ENCODE data around the gene UNC93B1. TPM values are rescaled to one million over a fixed set of nuclear protein-coding genes. Genes with fewer than 3 reads are reported as not detected.
A peak's percentile ranks its signal among the peaks of the same experiment; 100 is the strongest.

UNC93B1 gene
- total and polyA plus RNA-seq, 2 of the 13 experiments (the other 11 are each of a cell fraction or from before 2014, with no cell fraction given): 8.8 to 18.9 TPM

GRCh38 chr11:68003846-68004550 lies at the start of gene UNC93B1 (continued):
- no peak for TF ChIP-seq KIAA2018 (CRISPR knock-in tag; IDR thresholded peaks at IDR 0.05; ENCODE audit: borderline replicate concordance)
- no peak for TF ChIP-seq ZNF280D (CRISPR knock-in tag; IDR thresholded peaks at IDR 0.05)
- no peak; the same call in 1 of the 2 replicates for TF ChIP-seq MEIS2 (CRISPR knock-in tag; IDR thresholded peaks at IDR 0.05)
- TF ChIP-seq ZNF562 (CRISPR knock-in tag; IDR thresholded peaks at IDR 0.05; ENCODE audit: borderline replicate concordance): no peak
- TF ChIP-seq ZNF841 (CRISPR knock-in tag; IDR thresholded peaks at IDR 0.05; ENCODE audit: borderline replicate concordance): no peak
- TF ChIP-seq, protein P1, sequence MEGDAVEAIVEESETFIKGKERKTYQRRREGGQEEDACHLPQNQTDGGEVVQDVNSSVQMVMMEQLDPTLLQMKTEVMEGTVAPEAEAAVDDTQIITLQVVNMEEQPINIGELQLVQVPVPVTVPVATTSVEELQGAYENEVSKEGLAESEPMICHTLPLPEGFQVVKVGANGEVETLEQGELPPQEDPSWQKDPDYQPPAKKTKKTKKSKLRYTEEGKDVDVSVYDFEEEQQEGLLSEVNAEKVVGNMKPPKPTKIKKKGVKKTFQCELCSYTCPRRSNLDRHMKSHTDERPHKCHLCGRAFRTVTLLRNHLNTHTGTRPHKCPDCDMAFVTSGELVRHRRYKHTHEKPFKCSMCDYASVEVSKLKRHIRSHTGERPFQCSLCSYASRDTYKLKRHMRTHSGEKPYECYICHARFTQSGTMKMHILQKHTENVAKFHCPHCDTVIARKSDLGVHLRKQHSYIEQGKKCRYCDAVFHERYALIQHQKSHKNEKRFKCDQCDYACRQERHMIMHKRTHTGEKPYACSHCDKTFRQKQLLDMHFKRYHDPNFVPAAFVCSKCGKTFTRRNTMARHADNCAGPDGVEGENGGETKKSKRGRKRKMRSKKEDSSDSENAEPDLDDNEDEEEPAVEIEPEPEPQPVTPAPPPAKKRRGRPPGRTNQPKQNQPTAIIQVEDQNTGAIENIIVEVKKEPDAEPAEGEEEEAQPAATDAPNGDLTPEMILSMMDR (CRISPR knock-in tag; IDR thresholded peaks at IDR 0.05): no peak; the same call in 1 of the 2 replicates
- TF ChIP-seq HOXA3 (CRISPR knock-in tag; IDR thresholded peaks at IDR 0.05): peak; percentile 28; the same call in 1 of the 2 replicates
- TF ChIP-seq FOXK2 (IDR thresholded peaks at IDR 0.05): no peak
- TF ChIP-seq ZNF530 (CRISPR knock-in tag; IDR thresholded peaks at IDR 0.05; ENCODE audit: low read depth): no peak
- TF ChIP-seq, protein P2, sequence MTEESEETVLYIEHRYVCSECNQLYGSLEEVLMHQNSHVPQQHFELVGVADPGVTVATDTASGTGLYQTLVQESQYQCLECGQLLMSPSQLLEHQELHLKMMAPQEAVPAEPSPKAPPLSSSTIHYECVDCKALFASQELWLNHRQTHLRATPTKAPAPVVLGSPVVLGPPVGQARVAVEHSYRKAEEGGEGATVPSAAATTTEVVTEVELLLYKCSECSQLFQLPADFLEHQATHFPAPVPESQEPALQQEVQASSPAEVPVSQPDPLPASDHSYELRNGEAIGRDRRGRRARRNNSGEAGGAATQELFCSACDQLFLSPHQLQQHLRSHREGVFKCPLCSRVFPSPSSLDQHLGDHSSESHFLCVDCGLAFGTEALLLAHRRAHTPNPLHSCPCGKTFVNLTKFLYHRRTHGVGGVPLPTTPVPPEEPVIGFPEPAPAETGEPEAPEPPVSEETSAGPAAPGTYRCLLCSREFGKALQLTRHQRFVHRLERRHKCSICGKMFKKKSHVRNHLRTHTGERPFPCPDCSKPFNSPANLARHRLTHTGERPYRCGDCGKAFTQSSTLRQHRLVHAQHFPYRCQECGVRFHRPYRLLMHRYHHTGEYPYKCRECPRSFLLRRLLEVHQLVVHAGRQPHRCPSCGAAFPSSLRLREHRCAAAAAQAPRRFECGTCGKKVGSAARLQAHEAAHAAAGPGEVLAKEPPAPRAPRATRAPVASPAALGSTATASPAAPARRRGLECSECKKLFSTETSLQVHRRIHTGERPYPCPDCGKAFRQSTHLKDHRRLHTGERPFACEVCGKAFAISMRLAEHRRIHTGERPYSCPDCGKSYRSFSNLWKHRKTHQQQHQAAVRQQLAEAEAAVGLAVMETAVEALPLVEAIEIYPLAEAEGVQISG (CRISPR knock-in tag; IDR thresholded peaks at IDR 0.05): 0 out of 2 replicates have a peak, but pooled peaks have one; percentile 28
- no peak for TF ChIP-seq NFYC (CRISPR knock-in tag; IDR thresholded peaks at IDR 0.05)
- no peak for TF ChIP-seq HOXD1 (CRISPR knock-in tag; IDR thresholded peaks at IDR 0.05)
- TF ChIP-seq YY1 (IDR thresholded peaks at IDR 0.05; ENCODE audit: insufficient read depth, insufficient replicate concordance, low read depth, low read length): peak; percentile 60
